HepG2 (cell line): ENCODE data around the gene MARCHF9. TPM values are rescaled to one million over a fixed set of nuclear protein-coding genes. Genes with fewer than 3 reads are reported as not detected.
A peak's percentile ranks its signal among the peaks of the same experiment; 100 is the strongest.

ENCODE experiments used
- HNF4G ChIP-seq, 2 experiments: sonication (generic) in 1 of 2; formaldehyde crosslinking in 1 of 2; IDR thresholded peaks; 2 replicates each; pipeline versions ENCODE4 v1.4.0 to v1.6.1; 2011 to 2020; ENCODE audit warnings: borderline replicate concordance in 2 of 2, low read depth in 2 of 2, mild to moderate bottlenecking in 2 of 2, low read length in 1 of 2, missing genetic modification reagents in 1 of 2, moderate library complexity in 1 of 2
- MLLT10 ChIP-seq: sonication (generic); formaldehyde crosslinking; IDR thresholded peaks from 2 replicates; pipeline ENCODE4 v1.4.0; 2020; ENCODE audit warnings: missing genetic modification reagents
- NFIC ChIP-seq: IDR thresholded peaks from 2 replicates; pipeline ENCODE4 v1.6.1; 2012; ENCODE audit warnings: mild to moderate bottlenecking, low read length, inconsistent platforms
- NFYC ChIP-seq: IDR thresholded peaks from 2 replicates; pipeline ENCODE4 v1.6.1; 2016; ENCODE audit warnings: missing genetic modification reagents, missing compliant biosample characterization
- NPAS2 ChIP-seq: sonication (generic); formaldehyde crosslinking; IDR thresholded peaks from 2 replicates; pipeline ENCODE4 v1.8.0; 2022; ENCODE audit warnings: mild to moderate bottlenecking, missing genetic modification reagents, borderline replicate concordance
- SALL1 ChIP-seq: sonication (generic); formaldehyde crosslinking; IDR thresholded peaks from 2 replicates; pipeline ENCODE4 v1.8.0; 2022; ENCODE audit warnings: mild to moderate bottlenecking, missing genetic modification reagents
- ZNF253 ChIP-seq: sonication (generic); formaldehyde crosslinking; IDR thresholded peaks from 2 replicates; pipeline ENCODE4 v1.8.0; 2022; ENCODE audit warnings: mild to moderate bottlenecking, missing genetic modification reagents, borderline replicate concordance
- ZNF550 ChIP-seq: sonication (generic); formaldehyde crosslinking; IDR thresholded peaks from 2 replicates; pipeline ENCODE4 v1.4.0; 2020; ENCODE audit warnings: mild to moderate bottlenecking, missing genetic modification reagents, borderline replicate concordance
- ZNF747 ChIP-seq: sonication (generic); formaldehyde crosslinking; IDR thresholded peaks from 2 replicates; pipeline ENCODE4 v1.8.1; 2023; ENCODE audit warnings: missing genetic modification reagents, mild to moderate bottlenecking, borderline replicate concordance
- polyA plus RNA-seq, 8 experiments: library from polyadenylated mRNA; depleted of rRNA in 3 of 8; stranded (reverse) in 7 of 8; unstranded in 1 of 8; fragments of >200 nt; fragmentation: Illumina TruSeq in 4 of 8; extraction: Trizol in 4 of 8; gene quantifications; 2 replicates each; pipeline versions ENCODE4 v1.2.1 to v1.2.3, GENCODE V29; 2011 to 2016; ENCODE audit warnings: low read depth in 4 of 8, missing spikeins in 1 of 8, mixed read lengths in 1 of 8; ENCODE audit not compliant: insufficient read depth in 1 of 8
- total RNA-seq, 5 experiments: library from RNA; depleted of rRNA; stranded (reverse); fragments of >200 nt; fragmentation: Illumina TruSeq; extraction: Trizol; gene quantifications; 2 replicates each; pipeline ENCODE4 v1.2.3, GENCODE V29; 2016; ENCODE audit warnings: low read depth in 1 of 5
- TF ChIP-seq, protein P1 (sequence below): IDR thresholded peaks from 2 replicates; pipeline ENCODE4 v1.6.1; 2016; ENCODE audit warnings: low read depth, control low read depth
- TF ChIP-seq, protein P2 (sequence below): sonication (generic); formaldehyde crosslinking; IDR thresholded peaks from 2 replicates; pipeline ENCODE4 v1.5.0; 2020; ENCODE audit warnings: missing genetic modification reagents
- TF ChIP-seq, protein P3 (sequence below): sonication (generic); formaldehyde crosslinking; IDR thresholded peaks from 2 replicates; pipeline ENCODE4 v1.5.1; 2020; ENCODE audit warnings: mild to moderate bottlenecking, missing genetic modification reagents, borderline replicate concordance
- TF ChIP-seq, protein P4 (sequence below): sonication (generic); formaldehyde crosslinking; IDR thresholded peaks from 2 replicates; pipeline ENCODE4 v1.4.0; 2020; ENCODE audit warnings: missing genetic modification reagents

The MARCHF9 gene
- total and polyA plus RNA-seq, 2 of the 13 experiments (the other 11 are each of a cell fraction or from before 2014, with no cell fraction given), result 5.7 to 9.6 TPM

DNA sequence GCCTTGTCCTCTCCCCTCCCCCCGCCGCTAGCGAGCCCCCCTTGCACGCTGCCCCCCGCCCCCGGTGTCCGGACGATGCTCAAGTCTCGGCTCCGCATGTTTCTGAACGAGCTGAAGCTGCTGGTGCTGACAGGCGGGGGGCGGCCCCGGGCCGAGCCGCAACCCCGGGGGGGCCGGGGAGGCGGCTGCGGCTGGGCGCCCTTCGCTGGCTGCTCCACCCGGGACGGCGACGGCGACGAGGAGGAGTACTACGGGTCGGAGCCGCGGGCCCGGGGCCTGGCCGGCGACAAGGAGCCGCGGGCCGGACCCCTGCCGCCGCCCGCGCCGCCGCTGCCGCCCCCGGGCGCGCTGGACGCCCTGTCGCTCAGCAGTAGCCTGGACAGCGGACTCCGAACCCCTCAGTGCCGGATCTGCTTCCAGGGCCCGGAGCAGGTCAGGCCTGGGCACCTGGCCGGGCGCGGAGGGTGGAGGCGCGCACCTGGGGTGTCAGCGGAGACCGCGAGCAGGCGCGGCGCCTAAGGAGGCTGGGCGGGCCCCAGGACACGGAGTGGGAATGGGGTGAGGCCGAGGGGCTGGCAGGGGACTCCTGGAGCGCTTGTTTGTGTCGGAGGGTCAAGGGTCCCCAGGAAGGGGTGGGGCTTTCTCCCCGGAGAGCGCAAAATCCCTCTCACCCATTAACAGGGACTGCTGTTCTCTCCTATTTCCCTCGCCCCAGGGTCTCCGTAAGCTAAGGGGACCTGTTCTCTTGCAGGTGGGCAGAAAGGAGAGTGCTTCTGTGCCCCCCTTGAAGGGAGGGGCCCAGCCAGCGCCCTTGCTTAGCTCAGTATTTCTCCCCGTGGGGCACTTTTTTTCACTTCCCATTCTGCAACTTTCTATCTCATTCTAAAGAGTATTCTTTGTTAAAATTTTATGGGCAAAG, 810 bp downstream of the MARCHF9 start (continued):
- TF ChIP-seq ZNF747 (CRISPR knock-in tag), result no peak
- TF ChIP-seq ZNF253, result no peak
- peak; percentile 30; the same call in 1 of the 2 replicates for TF ChIP-seq HNF4G (IDR thresholded peaks at IDR 0.05; ENCODE audit: borderline replicate concordance, low read depth, low read length)
- TF ChIP-seq HNF4G (CRISPR knock-in tag; IDR thresholded peaks at IDR 0.05; ENCODE audit: borderline replicate concordance, low read depth), result 0 out of 2 replicates have a peak, but pooled peaks have one; percentile 20
- no peak for TF ChIP-seq NFYC
- TF ChIP-seq, protein P1, sequence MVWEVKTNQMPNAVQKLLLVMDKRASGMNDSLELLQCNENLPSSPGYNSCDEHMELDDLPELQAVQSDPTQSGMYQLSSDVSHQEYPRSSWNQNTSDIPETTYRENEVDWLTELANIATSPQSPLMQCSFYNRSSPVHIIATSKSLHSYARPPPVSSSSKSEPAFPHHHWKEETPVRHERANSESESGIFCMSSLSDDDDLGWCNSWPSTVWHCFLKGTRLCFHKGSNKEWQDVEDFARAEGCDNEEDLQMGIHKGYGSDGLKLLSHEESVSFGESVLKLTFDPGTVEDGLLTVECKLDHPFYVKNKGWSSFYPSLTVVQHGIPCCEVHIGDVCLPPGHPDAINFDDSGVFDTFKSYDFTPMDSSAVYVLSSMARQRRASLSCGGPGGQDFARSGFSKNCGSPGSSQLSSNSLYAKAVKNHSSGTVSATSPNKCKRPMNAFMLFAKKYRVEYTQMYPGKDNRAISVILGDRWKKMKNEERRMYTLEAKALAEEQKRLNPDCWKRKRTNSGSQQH (CRISPR knock-in tag), result no peak
- no peak for TF ChIP-seq NFIC
- no peak for TF ChIP-seq NPAS2
- no peak for TF ChIP-seq MLLT10 (CRISPR knock-in tag)
- TF ChIP-seq, protein P2, sequence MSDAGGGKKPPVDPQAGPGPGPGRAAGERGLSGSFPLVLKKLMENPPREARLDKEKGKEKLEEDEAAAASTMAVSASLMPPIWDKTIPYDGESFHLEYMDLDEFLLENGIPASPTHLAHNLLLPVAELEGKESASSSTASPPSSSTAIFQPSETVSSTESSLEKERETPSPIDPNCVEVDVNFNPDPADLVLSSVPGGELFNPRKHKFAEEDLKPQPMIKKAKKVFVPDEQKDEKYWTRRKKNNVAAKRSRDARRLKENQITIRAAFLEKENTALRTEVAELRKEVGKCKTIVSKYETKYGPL (CRISPR knock-in tag), result no peak
- TF ChIP-seq, protein P3, sequence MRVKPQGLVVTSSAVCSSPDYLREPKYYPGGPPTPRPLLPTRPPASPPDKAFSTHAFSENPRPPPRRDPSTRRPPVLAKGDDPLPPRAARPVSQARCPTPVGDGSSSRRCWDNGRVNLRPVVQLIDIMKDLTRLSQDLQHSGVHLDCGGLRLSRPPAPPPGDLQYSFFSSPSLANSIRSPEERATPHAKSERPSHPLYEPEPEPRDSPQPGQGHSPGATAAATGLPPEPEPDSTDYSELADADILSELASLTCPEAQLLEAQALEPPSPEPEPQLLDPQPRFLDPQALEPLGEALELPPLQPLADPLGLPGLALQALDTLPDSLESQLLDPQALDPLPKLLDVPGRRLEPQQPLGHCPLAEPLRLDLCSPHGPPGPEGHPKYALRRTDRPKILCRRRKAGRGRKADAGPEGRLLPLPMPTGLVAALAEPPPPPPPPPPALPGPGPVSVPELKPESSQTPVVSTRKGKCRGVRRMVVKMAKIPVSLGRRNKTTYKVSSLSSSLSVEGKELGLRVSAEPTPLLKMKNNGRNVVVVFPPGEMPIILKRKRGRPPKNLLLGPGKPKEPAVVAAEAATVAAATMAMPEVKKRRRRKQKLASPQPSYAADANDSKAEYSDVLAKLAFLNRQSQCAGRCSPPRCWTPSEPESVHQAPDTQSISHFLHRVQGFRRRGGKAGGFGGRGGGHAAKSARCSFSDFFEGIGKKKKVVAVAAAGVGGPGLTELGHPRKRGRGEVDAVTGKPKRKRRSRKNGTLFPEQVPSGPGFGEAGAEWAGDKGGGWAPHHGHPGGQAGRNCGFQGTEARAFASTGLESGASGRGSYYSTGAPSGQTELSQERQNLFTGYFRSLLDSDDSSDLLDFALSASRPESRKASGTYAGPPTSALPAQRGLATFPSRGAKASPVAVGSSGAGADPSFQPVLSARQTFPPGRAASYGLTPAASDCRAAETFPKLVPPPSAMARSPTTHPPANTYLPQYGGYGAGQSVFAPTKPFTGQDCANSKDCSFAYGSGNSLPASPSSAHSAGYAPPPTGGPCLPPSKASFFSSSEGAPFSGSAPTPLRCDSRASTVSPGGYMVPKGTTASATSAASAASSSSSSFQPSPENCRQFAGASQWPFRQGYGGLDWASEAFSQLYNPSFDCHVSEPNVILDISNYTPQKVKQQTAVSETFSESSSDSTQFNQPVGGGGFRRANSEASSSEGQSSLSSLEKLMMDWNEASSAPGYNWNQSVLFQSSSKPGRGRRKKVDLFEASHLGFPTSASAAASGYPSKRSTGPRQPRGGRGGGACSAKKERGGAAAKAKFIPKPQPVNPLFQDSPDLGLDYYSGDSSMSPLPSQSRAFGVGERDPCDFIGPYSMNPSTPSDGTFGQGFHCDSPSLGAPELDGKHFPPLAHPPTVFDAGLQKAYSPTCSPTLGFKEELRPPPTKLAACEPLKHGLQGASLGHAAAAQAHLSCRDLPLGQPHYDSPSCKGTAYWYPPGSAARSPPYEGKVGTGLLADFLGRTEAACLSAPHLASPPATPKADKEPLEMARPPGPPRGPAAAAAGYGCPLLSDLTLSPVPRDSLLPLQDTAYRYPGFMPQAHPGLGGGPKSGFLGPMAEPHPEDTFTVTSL (CRISPR knock-in tag), result no peak
- peak; percentile 68 for TF ChIP-seq SALL1
- TF ChIP-seq, protein P4, sequence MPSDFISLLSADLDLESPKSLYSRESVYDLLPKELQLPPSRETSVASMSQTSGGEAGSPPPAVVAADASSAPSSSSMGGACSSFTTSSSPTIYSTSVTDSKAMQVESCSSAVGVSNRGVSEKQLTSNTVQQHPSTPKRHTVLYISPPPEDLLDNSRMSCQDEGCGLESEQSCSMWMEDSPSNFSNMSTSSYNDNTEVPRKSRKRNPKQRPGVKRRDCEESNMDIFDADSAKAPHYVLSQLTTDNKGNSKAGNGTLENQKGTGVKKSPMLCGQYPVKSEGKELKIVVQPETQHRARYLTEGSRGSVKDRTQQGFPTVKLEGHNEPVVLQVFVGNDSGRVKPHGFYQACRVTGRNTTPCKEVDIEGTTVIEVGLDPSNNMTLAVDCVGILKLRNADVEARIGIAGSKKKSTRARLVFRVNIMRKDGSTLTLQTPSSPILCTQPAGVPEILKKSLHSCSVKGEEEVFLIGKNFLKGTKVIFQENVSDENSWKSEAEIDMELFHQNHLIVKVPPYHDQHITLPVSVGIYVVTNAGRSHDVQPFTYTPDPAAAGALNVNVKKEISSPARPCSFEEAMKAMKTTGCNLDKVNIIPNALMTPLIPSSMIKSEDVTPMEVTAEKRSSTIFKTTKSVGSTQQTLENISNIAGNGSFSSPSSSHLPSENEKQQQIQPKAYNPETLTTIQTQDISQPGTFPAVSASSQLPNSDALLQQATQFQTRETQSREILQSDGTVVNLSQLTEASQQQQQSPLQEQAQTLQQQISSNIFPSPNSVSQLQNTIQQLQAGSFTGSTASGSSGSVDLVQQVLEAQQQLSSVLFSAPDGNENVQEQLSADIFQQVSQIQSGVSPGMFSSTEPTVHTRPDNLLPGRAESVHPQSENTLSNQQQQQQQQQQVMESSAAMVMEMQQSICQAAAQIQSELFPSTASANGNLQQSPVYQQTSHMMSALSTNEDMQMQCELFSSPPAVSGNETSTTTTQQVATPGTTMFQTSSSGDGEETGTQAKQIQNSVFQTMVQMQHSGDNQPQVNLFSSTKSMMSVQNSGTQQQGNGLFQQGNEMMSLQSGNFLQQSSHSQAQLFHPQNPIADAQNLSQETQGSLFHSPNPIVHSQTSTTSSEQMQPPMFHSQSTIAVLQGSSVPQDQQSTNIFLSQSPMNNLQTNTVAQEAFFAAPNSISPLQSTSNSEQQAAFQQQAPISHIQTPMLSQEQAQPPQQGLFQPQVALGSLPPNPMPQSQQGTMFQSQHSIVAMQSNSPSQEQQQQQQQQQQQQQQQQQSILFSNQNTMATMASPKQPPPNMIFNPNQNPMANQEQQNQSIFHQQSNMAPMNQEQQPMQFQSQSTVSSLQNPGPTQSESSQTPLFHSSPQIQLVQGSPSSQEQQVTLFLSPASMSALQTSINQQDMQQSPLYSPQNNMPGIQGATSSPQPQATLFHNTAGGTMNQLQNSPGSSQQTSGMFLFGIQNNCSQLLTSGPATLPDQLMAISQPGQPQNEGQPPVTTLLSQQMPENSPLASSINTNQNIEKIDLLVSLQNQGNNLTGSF (CRISPR knock-in tag), result peak; percentile 30; the same call in 1 of the 2 replicates
- TF ChIP-seq ZNF550 (CRISPR knock-in tag), result no peak
